Measurements from ENCODE around the gene AKAP6. TPM values are rescaled to one million over a fixed set of nuclear protein-coding genes. Genes with fewer than 3 reads are reported as not detected.

AKAP6 gene
- total RNA-seq, 1 experiment from 2014 or later = 1.1 TPM

DNA sequence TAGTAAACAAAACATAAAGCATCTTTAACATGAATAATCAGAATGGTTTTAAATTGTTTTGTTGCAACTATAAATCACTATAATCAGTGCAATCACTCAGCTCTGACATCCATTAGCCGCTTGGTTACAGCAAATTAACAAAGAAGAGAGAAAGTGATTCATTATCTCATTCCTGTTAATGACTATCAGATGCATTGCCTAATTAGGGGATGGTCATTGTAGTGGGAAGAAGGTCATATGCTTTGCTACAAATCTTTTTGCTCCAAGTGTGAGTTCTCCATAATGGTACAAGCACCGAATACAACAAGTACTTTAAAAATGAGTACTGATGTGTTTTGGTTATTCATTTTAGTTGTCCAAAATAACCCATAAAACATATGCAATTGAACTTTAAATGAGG lies 272.0 kb downstream of the AKAP6 start:
- Histone ChIP-seq H3K4ac (ENCODE audit: low read depth, low read length) (no peak overlapping the region), H3K14ac (ENCODE audit: insufficient read depth, low read length) (no peak overlapping the region), H3K79me2 (ENCODE audit: insufficient read depth, low read length) (no peaks in the 10 kb centered on the region), H3K27ac (ENCODE audit: insufficient read length, low read depth, low read length) (no peak overlapping the region), H3K27me3 (ENCODE audit: insufficient read depth, low read length) (no peaks in the 10 kb centered on the region), H2BK15ac (ENCODE audit: low read depth, low read length) (no peak overlapping the region), H3K79me1 (ENCODE audit: insufficient read depth, low read depth, low read length, poor library complexity, severe bottlenecking) (no peaks in the 10 kb centered on the region), H4K91ac (ENCODE audit: insufficient read length, low read depth, low read length) (no peak overlapping the region), H4K5ac (ENCODE audit: insufficient read length, low read depth, low read length) (no peak overlapping the region), H4K8ac (replicated peaks; ENCODE audit: insufficient read length, low read depth, low read length) (no peak overlapping the region), H3K23ac (ENCODE audit: insufficient read length, low read depth, low read length) (no peak overlapping the region), H2BK5ac (ENCODE audit: insufficient read length, low read length) (no peak overlapping the region), H4K20me1 (ENCODE audit: control insufficient read depth, insufficient read depth, insufficient read length) (no peaks in the 10 kb centered on the region), H3K9ac (ENCODE audit: extremely low read depth, insufficient read length, low read length) (no peak overlapping the region), H2BK20ac (ENCODE audit: low read depth, low read length, poor library complexity, severe bottlenecking) (no peak overlapping the region), H3K4me1 (ENCODE audit: insufficient read depth, low read length) (no peaks in the 10 kb centered on the region; the same call in 1 of the 2 replicates), H3K18ac (ENCODE audit: insufficient read length, low read depth, low read length) (no peak overlapping the region), H2BK12ac (ENCODE audit: insufficient read length, low read depth, low read length) (no peak overlapping the region), H2BK120ac (ENCODE audit: low read depth, low read length, poor library complexity, severe bottlenecking) (no peak overlapping the region), H3K4me2 (ENCODE audit: insufficient read depth, insufficient read length, low read length) (no peak overlapping the region), H2AK5ac (ENCODE audit: insufficient read length, low read length) (no peak overlapping the region), H3K56ac (ENCODE audit: insufficient read length, low read depth, low read length) (no peak overlapping the region), H3T11ph (ENCODE audit: low read length) (no peak overlapping the region), H3K9me3 (ENCODE audit: control insufficient read depth, low read depth, low read length) (no peaks in the 10 kb centered on the region), H2AFZ (ENCODE audit: low read length) (no peak overlapping the region), H3K23me2 (ENCODE audit: insufficient read length, low read depth, low read length, poor library complexity, severe bottlenecking) (no peaks in the 10 kb centered on the region)
- Mint-ChIP-seq H3K36me3 (ENCODE audit: insufficient read depth in 1 of 3, low read depth in 3 of 3) (no peaks in the 10 kb centered on the region), H3K4me3 (no peak overlapping the region), H3K9me3 (no peaks in the 10 kb centered on the region), H3K4me1 (peaks cover 3 to 4% of the 10 kb centered on the region in 2 experiments; a peak in 1 of 4 replicates), H3K27me3 (ENCODE audit: low read depth) (no peaks in the 10 kb centered on the region), H3K27ac (no peak overlapping the region)
- TF ChIP-seq, protein P1, sequence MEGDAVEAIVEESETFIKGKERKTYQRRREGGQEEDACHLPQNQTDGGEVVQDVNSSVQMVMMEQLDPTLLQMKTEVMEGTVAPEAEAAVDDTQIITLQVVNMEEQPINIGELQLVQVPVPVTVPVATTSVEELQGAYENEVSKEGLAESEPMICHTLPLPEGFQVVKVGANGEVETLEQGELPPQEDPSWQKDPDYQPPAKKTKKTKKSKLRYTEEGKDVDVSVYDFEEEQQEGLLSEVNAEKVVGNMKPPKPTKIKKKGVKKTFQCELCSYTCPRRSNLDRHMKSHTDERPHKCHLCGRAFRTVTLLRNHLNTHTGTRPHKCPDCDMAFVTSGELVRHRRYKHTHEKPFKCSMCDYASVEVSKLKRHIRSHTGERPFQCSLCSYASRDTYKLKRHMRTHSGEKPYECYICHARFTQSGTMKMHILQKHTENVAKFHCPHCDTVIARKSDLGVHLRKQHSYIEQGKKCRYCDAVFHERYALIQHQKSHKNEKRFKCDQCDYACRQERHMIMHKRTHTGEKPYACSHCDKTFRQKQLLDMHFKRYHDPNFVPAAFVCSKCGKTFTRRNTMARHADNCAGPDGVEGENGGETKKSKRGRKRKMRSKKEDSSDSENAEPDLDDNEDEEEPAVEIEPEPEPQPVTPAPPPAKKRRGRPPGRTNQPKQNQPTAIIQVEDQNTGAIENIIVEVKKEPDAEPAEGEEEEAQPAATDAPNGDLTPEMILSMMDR (conservative IDR thresholded peaks at IDR 0.05) = no peak
- DNase-seq = no peak
- no CpG with 5 or more reads among the region's 2 CpGs for WGBS (ENCODE audit: extremely low coverage, insufficient read length, low lambda C conversion rate)

All from H9 (cell line).